GM12878 (cell line): Measurements from ENCODE around the gene ZNF583. TPM values are rescaled to one million over a fixed set of nuclear protein-coding genes. Genes with fewer than 3 reads are reported as not detected.

ENCODE experiments used
- CBFB ChIP-seq: IDR thresholded peaks from 2 replicates; pipeline ENCODE4 v1.6.1; 2016; ENCODE audit warnings: antibody characterized with exemption, low read depth
- CREB1 ChIP-seq: IDR thresholded peaks from 2 replicates; pipeline ENCODE4 v1.6.1; 2012; ENCODE audit warnings: low read depth, mild to moderate bottlenecking, inconsistent platforms
- CREM ChIP-seq: IDR thresholded peaks from 2 replicates; pipeline ENCODE4 v1.6.1; 2014; ENCODE audit warnings: antibody characterized with exemption, low read depth
- DPF2 ChIP-seq: fragments of 450-650 bp; IDR thresholded peaks from 2 replicates; pipeline ENCODE4 v1.6.1; 2017; ENCODE audit warnings: mild to moderate bottlenecking
- EGR1 ChIP-seq, 2 experiments: IDR thresholded peaks; 1 replicate in 1 of 2; 2 replicates in 1 of 2; pipeline ENCODE4 v1.6.1; 2011 to 2012; ENCODE audit warnings: low read depth in 2 of 2, low read length in 2 of 2, borderline replicate concordance in 1 of 2, mild to moderate bottlenecking in 1 of 2, moderate library complexity in 1 of 2
- HDAC2 ChIP-seq: fragments of 200-600 bp; sonication (generic); IDR thresholded peaks from 2 replicates; pipeline ENCODE4 v1.6.1; 2017
- HSF1 ChIP-seq: fragments of 150-350 bp; IDR thresholded peaks from 2 replicates; pipeline ENCODE4 v1.6.1; 2014; ENCODE audit warnings: mild to moderate bottlenecking, low read depth, low read length
- IKZF1 ChIP-seq: fragments of 450-650 bp; conservative IDR thresholded peaks from 2 replicates; pipeline ENCODE4 v1.6.1; 2017; ENCODE audit warnings: antibody characterized with exemption, mild to moderate bottlenecking
- IRF4 ChIP-seq: IDR thresholded peaks from 2 replicates; pipeline ENCODE4 v1.6.1; 2011; ENCODE audit warnings: low read depth, low read length
- KDM1A ChIP-seq: fragments of 200-600 bp; sonication (generic); IDR thresholded peaks from 2 replicates; pipeline ENCODE4 v1.6.1; 2016; ENCODE audit warnings: borderline replicate concordance
- MEF2A ChIP-seq: IDR thresholded peaks from 2 replicates; pipeline ENCODE4 v1.6.1; 2011; ENCODE audit warnings: low read depth, mild to moderate bottlenecking, low read length, moderate library complexity; ENCODE audit not compliant: insufficient read depth
- MYC ChIP-seq: IDR thresholded peaks from 2 replicates; pipeline ENCODE4 v1.6.1; 2011; ENCODE audit warnings: mild to moderate bottlenecking, low read length, moderate library complexity, inconsistent platforms; ENCODE audit not compliant: insufficient read depth, insufficient replicate concordance, insufficient read length, severe bottlenecking
- NFYB ChIP-seq: IDR thresholded peaks from 2 replicates; pipeline ENCODE4 v1.6.1; 2011; ENCODE audit warnings: low read depth, mild to moderate bottlenecking, low read length, improper control_type of control experiment, moderate library complexity; ENCODE audit not compliant: insufficient read depth
- PAX8 ChIP-seq: fragments of 450-650 bp; IDR thresholded peaks from 2 replicates; pipeline ENCODE4 v1.6.1; 2017; ENCODE audit warnings: mild to moderate bottlenecking, moderate library complexity
- RB1 ChIP-seq: fragments of 450-650 bp; formaldehyde crosslinking; IDR thresholded peaks from 2 replicates; pipeline ENCODE4 v1.6.1; 2017; ENCODE audit warnings: mild to moderate bottlenecking, borderline replicate concordance
- RCOR1 ChIP-seq: conservative IDR thresholded peaks from 2 replicates; pipeline ENCODE4 v1.6.1; 2012; ENCODE audit warnings: low read depth, low read length, improper control_type of control experiment
- SP1 ChIP-seq: IDR thresholded peaks from one replicate; pipeline ENCODE4 v1.6.1; 2011; ENCODE audit warnings: low read depth, low read length
- SRF ChIP-seq, 2 experiments: IDR thresholded peaks; 2 replicates each; pipeline ENCODE4 v1.6.1; 2011; ENCODE audit warnings: low read depth in 2 of 2, low read length in 2 of 2, mild to moderate bottlenecking in 1 of 2, moderate library complexity in 1 of 2
- TAF1 ChIP-seq: IDR thresholded peaks from 2 replicates; pipeline ENCODE4 v1.6.1; 2011; ENCODE audit warnings: mild to moderate bottlenecking, low read depth, low read length, borderline replicate concordance
- ZNF274 ChIP-seq: IDR thresholded peaks from one replicate; pipeline ENCODE4 v1.8.0; 2011; ENCODE audit not compliant: insufficient read length, insufficient read depth
- ZSCAN29 ChIP-seq: fragments of 450-650 bp; IDR thresholded peaks from 2 replicates; pipeline ENCODE4 v1.6.1; 2017; ENCODE audit warnings: mild to moderate bottlenecking, moderate library complexity
- polyA plus RNA-seq, 11 experiments: library from polyadenylated mRNA; depleted of rRNA in 4 of 11; unstranded in 6 of 11; stranded (reverse) in 5 of 11; fragments of >200 nt; fragmentation: Nextera tagmentation in 4 of 11; fragmentation: Illumina TruSeq in 1 of 11; extraction: Ambion mirVana in 4 of 11; extraction: Trizol in 1 of 11; gene quantifications; 1 replicate in 1 of 11; 2 replicates in 10 of 11; pipeline versions ENCODE4 v1.2.1 to v1.2.3, GENCODE V29; 2011 to 2016; ENCODE audit warnings: inconsistent platforms in 2 of 11, missing spikeins in 2 of 11, low read depth in 1 of 11
- total RNA-seq, 4 experiments: library from RNA; depleted of rRNA in 3 of 4; stranded (reverse); fragments of >200 nt in 3 of 4; fragmentation: Illumina TruSeq in 1 of 4; extraction: Trizol in 1 of 4; gene quantifications; 2 replicates each; pipeline versions ENCODE4 v1.2.1 to v1.2.3, GENCODE V29; 2013 to 2021
- TF ChIP-seq, protein P1 (sequence below): IDR thresholded peaks from 2 replicates; pipeline ENCODE4 v1.6.1; 2011; ENCODE audit warnings: low read depth, mild to moderate bottlenecking, low read length, moderate library complexity, borderline replicate concordance; ENCODE audit errors: extremely low read depth
- TF ChIP-seq, protein P2 (sequence below): fragments of 450-650 bp; IDR thresholded peaks from 2 replicates; pipeline ENCODE4 v1.6.1; 2016; ENCODE audit warnings: mild to moderate bottlenecking
- TF ChIP-seq, protein P3 (sequence below): fragments of 450-650 bp; IDR thresholded peaks from 2 replicates; pipeline ENCODE4 v1.6.1; 2017; ENCODE audit warnings: mild to moderate bottlenecking, moderate library complexity

Gene ZNF583
- total and polyA plus RNA-seq, 10 of the 15 experiments (the other 5 are each of a cell fraction or from before 2014, with no cell fraction given), result 0.40 to 3.1 (median 1.4) TPM

- peak; percentile 50 for TF ChIP-seq IKZF1
- TF ChIP-seq ZNF274, result no peak
- TF ChIP-seq SRF (IDR thresholded peaks at IDR 0.05; ENCODE audit: low read depth in 2 of 2, low read length in 2 of 2), result no peak
- no peak for TF ChIP-seq RCOR1
- TF ChIP-seq HSF1, result no peak
- TF ChIP-seq, protein P1, sequence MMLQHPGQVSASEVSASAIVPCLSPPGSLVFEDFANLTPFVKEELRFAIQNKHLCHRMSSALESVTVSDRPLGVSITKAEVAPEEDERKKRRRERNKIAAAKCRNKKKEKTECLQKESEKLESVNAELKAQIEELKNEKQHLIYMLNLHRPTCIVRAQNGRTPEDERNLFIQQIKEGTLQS, result no peak
- TF ChIP-seq HDAC2, result no peak
- TF ChIP-seq CREB1, result no peak; the same call in 1 of the 2 replicates
- 0 out of 3 replicates have a peak, but pooled peaks of 1 of the 2 experiments have one; percentile 17 for TF ChIP-seq EGR1 (IDR thresholded peaks at IDR 0.05; ENCODE audit: borderline replicate concordance in 1 of 2, low read depth in 2 of 2, low read length in 2 of 2)
- TF ChIP-seq SP1, result peak; percentile 7
- no peak for TF ChIP-seq RB1
- TF ChIP-seq KDM1A, result no peak
- TF ChIP-seq NFYB, result no peak
- TF ChIP-seq, protein P2, sequence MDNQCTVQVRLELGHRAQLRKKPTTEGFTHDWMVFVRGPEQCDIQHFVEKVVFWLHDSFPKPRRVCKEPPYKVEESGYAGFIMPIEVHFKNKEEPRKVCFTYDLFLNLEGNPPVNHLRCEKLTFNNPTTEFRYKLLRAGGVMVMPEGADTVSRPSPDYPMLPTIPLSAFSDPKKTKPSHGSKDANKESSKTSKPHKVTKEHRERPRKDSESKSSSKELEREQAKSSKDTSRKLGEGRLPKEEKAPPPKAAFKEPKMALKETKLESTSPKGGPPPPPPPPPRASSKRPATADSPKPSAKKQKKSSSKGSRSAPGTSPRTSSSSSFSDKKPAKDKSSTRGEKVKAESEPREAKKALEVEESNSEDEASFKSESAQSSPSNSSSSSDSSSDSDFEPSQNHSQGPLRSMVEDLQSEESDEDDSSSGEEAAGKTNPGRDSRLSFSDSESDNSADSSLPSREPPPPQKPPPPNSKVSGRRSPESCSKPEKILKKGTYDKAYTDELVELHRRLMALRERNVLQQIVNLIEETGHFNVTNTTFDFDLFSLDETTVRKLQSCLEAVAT, result peak; percentile 66; the same call in 1 of the 2 replicates
- TF ChIP-seq CBFB, result no peak
- TF ChIP-seq PAX8, result no peak
- TF ChIP-seq MEF2A, result no peak
- no peak for TF ChIP-seq CREM
- no peak for TF ChIP-seq IRF4
- TF ChIP-seq TAF1, result no peak
- no peak for TF ChIP-seq DPF2
- TF ChIP-seq ZSCAN29, result no peak
- TF ChIP-seq, protein P3, sequence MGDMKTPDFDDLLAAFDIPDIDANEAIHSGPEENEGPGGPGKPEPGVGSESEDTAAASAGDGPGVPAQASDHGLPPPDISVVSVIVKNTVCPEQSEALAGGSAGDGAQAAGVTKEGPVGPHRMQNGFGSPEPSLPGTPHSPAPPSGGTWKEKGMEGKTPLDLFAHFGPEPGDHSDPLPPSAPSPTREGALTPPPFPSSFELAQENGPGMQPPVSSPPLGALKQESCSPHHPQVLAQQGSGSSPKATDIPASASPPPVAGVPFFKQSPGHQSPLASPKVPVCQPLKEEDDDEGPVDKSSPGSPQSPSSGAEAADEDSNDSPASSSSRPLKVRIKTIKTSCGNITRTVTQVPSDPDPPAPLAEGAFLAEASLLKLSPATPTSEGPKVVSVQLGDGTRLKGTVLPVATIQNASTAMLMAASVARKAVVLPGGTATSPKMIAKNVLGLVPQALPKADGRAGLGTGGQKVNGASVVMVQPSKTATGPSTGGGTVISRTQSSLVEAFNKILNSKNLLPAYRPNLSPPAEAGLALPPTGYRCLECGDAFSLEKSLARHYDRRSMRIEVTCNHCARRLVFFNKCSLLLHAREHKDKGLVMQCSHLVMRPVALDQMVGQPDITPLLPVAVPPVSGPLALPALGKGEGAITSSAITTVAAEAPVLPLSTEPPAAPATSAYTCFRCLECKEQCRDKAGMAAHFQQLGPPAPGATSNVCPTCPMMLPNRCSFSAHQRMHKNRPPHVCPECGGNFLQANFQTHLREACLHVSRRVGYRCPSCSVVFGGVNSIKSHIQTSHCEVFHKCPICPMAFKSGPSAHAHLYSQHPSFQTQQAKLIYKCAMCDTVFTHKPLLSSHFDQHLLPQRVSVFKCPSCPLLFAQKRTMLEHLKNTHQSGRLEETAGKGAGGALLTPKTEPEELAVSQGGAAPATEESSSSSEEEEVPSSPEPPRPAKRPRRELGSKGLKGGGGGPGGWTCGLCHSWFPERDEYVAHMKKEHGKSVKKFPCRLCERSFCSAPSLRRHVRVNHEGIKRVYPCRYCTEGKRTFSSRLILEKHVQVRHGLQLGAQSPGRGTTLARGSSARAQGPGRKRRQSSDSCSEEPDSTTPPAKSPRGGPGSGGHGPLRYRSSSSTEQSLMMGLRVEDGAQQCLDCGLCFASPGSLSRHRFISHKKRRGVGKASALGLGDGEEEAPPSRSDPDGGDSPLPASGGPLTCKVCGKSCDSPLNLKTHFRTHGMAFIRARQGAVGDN, result peak; percentile 65
- TF ChIP-seq MYC, result no peak
Measured at GRCh38 chr19:56367829-56368711, 36.1 kb upstream of the ZNF583 start (continued).
